Brain pericyte (primary cell): Measurements from ENCODE around the gene GLP2R.

Source experiments
- DNase-seq: peaks from one replicate; pipeline ENCODE4 v3.0.0-alpha.2; 2012; ENCODE audit warnings: low read depth, low spot score

The GLP2R gene

DNA sequence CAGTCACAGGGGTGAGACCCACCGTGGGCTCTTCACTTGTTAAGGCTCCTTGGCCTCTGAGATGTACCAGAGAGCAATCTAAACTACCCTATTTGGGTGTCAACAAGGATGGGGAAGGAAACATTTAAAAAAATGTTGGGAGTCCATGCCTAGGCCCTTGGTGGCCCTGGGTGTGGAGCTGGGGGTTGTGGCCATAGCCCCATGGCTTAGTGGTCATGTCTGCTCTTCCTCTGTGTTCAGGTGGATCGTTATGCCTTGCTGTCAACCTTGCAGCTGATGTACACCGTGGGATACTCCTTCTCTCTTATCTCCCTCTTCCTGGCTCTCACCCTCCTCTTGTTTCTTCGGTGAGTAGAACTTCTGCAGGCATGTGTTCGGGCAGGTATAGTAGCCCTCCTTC lies 28.5 kb downstream of the GLP2R start:
- no peak for DNase-seq

DNA sequence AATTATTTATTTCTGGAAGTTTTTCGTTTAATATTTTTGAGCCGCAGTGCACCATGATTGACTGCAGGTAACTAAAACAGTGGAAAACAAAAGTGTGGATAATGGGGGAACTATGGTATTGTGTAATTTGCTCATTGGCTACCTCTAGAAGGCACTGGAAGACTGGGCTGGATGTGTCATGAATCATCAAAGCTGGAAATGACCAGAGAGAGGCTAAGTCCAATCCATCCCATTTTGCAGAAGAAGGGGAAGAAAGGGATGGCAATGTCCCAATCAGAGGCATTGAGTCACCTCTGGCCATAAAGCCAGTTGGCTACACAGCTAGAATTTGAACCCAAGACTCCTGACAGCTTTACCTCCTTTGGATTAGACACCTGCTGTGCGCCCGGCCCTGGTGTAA lies 29.3 kb downstream of the GLP2R start:
- DNase-seq, result no peak

DNA sequence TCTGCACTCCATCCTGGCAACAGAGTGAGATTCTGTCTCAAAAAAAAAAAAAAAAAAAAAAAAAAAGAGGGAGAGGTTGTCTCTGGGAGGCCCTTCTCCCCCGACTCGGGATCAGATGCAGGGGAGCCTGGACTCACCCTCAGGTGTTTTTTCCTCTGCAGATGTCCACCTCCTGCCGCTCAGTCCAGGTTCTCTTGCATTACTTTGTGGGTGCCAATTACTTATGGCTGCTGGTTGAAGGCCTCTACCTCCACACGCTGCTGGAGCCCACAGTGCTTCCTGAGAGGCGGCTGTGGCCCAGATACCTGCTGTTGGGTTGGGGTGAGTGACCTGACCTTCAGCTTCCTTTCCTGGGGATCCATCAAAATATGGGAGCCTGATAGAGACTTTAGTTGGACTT lies 34.1 kb downstream of the GLP2R start:
- no peak for DNase-seq

DNA sequence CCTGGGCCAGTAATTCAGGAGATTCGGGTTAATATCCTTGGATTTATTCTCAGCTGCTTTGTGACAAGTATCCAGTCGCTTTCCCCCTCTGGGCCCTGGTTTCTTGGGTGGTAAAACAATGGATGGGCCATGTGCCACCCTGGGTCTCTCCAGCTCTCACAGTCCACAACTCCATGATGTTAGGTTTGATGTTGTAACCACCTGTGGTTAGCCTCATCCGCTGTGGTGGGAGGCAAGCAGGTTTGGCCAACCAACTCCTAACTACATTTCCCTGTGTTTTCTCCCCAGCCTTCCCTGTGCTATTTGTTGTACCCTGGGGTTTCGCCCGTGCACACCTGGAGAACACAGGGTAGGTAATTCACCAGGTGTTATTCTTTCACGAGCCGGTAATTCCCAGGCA lies 35.1 kb downstream of the GLP2R start:
- DNase-seq, result no peak

DNA sequence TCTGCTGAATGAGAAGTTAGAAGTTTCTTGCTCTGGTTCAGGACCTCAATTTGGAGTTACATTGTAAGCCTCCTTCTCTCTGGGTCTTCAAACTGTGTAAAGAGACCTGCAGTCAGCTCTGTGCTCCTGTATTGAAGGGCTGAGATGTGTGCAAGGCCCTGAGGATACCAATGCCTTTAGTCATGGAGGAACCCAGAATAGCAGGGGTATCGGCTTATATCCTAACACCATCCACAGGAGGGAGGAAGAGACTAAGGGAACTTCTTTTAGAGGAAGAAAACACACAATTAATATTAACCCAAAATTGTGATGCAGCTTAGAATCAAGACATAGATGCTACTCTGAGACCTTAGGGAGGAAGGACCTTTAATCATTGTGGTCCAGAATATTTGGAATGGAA lies 36.5 kb downstream of the GLP2R start:
- DNase-seq, result no peak

DNA sequence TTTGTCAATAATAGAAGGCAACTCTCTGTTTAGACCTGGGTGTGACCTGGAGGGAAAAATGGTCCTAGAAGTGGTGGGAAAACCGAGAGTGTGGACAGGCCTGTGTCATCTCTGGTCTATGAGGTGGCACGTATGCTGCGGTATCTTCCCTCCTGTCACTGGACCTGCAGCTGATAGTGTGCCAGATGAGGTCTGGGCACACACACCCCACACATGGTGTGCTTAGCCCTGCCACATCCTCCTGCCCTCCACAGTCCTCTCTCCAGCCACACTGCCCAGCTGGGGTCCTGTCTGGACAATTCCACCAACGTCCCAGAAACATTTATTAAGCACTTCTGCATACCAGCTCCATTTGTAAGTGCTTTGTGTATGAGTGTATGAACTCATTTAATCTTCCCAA lies 37.2 kb downstream of the GLP2R start:
- DNase-seq, result no peak

DNA sequence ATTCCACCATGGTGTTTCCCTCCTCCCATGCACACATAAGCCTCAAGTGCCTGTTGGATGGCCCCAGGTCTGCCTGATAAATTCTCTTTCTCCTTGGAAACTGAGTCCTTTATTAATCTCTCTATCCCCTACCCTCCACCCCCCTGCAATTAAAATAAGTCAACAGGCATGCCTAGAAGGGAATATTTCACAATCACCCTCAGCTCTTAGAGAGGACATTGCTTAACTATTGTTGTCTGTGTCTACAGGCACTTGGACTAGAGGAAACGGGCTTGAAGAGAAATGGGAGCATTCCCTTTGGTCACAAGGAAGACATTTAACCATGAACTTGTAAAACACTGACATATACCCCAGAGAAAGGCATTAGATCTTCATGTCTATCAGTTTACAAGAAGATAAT lies 39.9 kb downstream of the GLP2R start:
- no peak for DNase-seq

DNA sequence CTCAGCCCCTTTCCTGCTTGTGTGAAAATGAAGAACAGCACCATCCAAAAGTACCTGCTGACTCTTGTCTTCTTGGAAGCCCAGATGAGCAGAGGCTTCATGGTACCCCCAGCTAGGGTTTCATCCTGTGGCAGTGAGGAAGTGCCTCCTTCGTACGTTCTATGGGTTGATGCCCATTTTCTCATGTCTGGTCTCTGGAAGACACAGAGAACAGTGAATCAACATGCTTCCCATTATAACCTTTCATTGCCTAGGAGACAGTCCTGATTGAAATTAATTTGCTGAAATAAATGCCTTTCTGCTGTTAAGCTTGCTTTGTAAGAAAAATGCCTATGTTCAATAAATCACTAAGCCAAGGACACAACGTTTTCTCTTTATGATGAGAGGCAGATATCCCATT lies 42.8 kb downstream of the GLP2R start:
- no peak for DNase-seq

DNA sequence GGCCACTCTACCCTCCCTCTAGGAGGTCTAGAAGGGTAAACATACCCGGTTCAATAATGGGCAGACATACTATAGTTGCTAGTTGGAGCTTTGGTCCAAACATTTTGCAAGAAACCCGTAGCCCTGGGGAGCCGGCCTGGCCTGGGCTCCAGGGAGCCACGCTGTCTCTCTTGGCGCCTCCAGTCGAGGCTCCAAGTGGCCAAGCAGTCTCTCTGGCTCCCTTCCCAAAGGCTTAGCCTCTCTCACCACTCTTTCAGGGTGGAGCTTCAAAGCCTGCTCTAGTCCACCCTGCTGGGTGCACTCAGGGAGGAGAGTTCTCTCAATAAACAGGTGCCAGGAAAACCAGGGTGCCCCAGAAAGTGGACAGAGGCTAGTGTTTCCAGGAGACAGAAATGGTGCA lies 47.1 kb downstream of the GLP2R start:
- no peak for DNase-seq

DNA sequence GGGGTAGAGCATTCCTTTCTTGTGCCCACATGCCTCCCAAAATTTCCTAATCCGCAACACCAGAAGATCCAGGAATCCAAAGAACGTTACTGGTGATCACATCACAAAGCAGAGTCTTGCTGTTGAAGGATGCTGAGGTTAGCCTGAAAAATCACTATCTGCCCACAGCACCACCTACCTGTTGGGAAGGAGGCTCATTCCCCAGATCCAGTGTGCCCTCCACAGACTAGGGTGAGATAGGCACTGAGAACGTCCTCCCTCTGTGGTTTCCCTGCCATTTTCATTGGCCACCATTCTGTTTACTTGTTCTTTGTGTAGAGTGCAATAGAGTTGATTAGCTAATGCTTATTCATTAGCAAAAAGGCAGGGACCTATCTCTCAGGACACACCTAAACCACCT lies 49.0 kb downstream of the GLP2R start:
- no peak for DNase-seq

DNA sequence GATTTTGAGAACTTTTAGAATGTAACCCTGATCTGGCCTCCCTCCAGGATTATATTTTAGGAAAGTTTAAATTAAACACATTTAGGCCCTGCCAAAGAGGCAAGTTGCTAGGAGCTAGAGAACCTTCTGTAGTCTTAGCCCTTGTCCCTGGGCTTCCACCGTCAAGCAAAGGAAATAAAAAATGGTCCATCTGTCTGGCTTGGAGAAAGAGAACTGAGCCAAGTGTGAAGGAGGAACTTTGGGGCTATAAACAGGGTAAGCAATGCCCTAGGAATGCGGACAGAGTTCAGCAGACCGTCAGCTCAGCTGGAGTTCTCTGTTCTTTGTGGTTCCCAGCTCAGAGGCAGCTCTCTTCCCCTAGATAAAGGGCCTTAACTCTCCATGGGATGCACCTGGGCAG lies 49.7 kb downstream of the GLP2R start:
- no peak for DNase-seq

DNA sequence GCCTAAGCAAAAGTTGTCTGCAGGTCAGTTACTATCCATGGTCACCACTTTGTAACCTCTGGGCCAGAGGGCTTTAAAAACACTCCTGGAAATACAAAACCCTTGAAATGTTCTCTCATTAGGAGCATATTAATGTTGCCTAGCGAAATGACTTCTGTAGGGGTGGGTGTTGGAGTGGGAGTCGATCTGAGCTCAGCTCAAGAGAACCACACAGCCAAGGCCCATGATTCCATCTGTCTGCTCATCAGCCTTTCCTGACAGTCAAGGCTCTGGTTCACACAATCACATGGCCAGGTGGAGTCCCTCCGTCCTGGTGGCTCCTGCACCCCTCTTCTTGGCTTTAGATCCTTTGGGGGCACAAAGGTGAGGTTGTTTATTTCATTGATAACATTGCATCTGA lies 52.6 kb downstream of the GLP2R start:
- no peak for DNase-seq

DNA sequence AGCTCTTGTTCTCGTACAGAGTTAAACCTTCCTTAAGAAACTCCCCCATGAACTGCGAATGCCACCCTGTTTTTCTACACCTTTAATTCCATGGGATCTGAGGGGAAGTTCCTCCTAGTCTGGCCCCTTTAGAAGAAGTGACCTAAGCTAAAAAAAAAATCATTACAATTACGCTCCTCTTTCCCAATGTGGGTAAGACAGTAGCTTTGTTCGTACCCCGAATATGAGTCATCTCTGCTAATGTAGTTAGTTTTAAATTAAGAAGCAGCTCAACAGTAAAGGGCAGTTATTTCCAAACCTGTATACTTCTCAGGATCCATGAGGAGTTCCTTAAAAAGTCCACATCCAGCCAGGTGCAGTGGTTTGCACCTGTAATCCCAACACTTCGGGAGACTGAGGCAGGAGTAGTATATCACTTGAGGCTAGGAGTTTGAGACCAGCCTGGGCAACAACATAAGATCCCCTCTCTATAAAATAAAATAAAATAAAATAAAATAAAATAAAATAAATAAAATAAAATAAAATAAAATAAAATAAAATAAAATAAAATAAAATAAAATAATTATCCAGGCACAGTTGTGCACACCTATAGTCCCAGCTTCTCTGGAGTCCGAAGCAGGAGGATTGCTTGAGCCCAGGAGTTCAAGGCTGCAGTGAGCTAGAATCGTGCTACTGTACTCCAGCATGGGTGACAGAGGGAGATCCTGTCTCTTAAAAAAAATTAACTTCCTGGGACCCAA lies 53.2 kb downstream of the GLP2R start:
- DNase-seq, result no peak

DNA sequence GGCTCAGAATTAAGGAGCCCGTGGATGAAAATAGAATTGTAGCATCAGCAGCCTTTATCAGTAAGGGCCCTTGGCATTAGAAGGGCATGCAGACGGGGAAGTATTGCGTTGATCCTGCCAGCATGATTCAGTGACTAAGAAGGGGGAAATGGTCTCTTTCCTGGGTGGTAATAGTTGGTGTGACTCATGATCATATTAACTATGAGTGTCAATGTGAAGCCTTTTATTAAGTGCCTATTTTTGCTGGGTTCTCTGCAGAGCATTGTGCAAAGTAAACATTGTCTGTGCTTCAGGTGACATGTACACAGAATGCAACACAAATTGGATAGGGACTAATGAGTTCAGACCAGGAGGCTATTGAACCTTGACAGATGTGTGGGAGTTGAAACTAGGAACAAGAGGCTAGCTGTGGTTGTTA lies 54.9 kb downstream of the GLP2R start:
- no peak for DNase-seq

DNA sequence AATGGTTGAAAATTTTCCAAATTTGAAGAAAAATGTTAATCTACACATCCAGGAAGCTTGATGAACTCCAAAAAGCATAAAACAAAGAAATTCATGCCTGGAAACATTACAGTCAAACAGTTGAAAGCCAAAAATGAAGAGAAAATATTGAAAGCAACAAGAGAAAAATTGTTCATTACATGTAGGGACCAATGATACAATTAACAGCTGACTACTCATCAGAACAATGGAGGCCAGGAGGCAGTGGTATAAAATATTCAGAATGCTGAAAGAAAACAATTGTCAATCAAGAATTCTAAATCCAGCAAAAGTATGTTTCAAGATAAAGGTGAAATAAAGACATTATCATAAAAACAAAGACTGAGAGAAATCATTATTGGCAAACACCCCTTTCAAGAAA lies 57.7 kb downstream of the GLP2R start:
- DNase-seq, result no peak

DNA sequence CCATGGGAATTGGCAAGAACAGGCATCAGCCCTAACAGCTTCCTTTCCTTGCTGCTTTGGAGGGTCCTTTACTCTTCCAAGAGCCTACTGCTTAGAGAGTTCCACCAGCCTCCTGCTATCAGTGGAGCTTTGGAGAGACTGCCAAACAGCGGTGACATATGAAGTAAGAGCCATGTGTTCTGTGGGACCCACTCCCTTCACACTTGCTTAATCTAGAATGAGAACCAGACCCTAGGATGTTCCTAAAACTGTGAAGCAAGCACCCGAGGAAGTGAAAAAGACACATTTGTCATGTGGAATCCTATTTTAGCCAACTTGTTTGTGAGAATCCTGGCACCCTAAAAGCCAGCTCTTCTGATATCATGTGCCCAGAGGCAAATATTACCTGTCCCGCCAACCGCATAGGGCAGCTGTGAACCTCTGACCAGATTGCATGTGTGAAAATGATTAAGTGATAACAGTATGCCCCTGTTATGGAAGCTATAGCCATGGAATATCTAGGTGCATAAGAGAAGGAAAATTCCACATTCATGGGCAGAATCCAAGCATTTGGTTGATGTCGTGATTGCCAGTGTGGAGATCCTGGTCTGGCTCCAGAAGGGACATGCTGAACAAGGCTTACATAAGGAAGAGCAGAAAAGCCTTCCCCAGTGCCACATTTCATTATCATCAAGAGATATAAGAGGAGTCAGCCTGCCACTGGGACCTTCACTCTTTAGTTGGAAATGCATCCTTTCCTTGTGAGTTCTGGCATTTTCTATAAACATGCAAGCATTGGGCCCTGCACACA lies 60.6 kb downstream of the GLP2R start:
- DNase-seq, result no peak

DNA sequence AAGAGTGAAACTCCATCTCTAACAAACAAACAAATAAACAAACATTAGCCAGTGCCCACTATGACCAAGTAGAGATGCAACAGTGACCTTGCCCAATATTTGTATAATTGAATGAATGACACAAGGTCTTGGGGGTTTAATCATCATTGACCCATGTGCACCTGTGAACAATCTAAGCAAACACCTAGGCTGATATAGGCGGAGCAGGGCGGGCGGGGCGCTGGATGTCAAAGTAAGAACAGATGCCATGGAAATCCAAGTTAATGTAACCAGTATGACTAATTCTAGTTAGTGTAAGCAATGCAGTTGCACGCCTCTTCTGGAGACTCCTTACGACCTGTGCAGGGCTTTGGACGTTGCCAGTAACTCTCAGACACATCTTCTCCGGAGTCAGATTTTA lies 61.8 kb downstream of the GLP2R start:
- DNase-seq, result no peak

DNA sequence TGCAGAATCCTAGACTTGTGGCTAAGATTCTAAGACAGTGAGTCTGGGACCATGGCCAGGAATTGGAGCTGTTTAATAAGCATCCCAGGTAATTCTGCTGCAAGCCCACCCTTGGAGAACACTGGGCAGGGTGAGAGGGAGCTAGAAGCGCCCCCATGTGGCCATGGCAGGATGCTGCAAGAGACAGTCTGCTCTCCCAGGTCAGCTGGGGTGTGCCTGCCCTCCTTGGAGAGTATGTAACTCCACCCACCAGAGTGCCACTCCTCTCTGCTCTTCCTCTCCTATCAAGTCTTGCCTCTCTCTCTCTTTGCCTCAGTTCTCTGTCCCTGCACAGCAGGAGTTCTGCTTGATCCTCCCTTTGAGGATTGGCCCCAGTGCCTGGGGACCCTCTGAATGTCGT lies 64.4 kb downstream of the GLP2R start:
- DNase-seq, result no peak

DNA sequence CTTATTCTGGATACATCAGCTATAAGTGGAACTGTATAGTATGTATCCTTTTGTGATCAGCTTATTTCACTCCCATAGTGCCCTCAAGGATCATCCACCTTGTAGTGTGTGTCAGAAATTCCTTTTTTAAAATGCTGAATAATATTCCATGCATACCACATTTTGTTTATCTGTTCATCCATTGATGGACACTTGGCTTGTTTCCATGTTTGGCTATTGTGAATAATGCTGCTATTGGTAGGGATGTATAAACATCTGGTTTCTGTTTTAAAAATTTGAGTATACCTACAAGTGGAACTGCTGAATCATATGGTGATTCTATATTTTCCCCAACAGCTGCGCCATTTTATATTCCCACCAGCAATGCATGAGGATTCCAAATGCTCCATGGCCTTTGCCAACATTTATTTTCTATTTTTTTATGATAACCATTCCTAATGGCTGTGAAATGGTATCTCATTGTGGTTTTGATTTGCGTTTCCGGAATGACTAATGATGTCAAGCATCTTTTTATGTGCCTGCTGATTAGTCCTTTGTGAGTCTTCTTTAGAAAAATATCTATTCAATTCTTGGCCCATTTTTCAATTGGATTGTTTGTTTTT lies 67.8 kb downstream of the GLP2R start:
- no peak for DNase-seq

DNA sequence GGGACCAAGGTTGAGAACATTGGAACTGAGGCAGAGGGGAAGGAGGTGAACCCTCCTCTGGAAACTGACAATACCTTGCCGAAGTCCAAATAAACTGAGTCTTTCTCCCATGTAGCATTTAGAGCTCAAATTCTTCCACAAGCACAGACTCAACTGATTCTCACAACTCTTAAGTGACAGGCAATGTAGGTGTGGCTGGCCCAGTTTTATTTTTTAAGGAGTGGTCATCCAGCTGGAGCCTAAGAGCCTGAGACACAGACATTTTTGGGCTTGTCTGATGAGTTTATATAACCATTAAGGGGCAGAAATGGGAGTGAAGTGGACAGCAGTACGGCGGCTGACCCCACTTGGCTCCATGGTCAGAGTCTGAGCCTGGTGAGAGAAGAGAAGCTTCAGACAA lies 68.5 kb downstream of the GLP2R start:
- no peak for DNase-seq

DNA sequence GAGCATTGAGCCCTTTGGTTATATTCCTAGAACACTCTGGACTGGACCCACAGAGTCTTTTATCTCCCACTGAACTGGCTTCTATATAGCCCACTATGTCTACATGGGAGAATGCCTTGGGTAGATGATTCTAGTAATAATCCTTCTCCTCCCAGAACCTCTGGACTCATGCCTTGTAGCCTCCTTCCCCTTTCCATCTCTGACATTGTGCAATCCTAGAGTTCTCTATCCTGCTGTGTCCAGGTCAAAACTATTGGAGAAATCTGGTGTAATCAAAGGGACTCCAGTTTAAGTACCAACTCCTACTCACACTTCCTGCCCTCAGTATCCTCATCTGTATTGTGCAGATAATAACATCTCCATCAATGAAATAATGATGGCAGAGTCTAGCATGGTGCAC lies 70.2 kb downstream of the GLP2R start:
- no peak for DNase-seq

DNA sequence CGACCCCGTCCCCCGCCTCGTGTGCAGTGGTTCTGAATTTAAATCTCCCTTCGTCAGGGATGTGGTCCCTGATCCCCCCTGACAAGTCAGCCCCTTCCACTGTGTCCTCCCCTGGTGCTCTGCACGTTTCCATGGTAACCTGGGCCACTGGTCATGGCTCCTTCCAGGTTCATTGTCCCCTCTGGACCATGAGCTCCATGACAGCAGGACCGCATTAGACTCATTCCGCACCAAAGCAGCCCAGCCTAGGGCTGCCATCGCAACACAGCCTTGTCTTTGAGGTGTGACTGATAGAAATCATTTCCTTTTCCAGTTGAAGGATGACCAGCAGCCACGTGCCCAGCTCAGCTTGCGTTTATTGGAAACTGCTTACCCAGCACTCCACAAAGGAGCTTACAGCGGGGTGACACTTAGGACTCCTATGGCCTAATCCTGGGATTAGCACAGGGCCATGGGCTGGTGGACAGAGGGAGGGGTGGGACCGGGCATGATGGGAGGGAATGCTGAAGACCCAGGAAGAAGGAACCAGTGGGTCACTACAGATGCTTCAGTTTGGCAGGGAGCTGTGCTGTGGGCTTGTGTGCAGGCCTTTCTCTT lies 71.7 kb downstream of the GLP2R start:
- DNase-seq, result no peak

DNA sequence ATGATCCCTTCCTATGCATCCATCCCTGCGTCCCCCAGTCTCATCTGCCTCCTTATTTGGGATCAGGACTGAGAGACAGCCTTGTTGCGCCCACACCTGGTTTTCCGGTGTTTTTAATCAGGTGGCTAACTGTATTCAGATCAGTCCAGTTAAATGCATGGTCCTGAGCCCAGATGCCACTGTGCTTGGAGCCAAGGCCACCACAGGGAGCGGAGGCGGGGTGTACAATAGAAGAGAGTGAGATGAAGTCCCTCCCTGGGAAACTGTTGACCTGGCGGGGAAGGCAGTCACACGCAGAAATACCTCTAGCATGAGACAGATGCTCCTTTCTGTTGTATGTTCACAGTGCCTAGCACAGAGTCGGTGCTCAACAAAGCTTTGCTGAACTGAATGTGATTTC lies 73.1 kb downstream of the GLP2R start:
- DNase-seq, result no peak
